Ovary (tissue), 9 donors: Measurements from ENCODE around the gene LRIG1. TPM values are rescaled to one million over a fixed set of nuclear protein-coding genes. Genes with fewer than 3 reads are reported as not detected.

Experiments
- DNase-seq, 5 donors: peaks; one replicate each; pipeline ENCODE4 v3.0.0-alpha.2; 2019 to 2020
- H3K27ac ChIP-seq, 2 donors: fragments of 200-600 bp; one replicate each; pipeline versions ENCODE4 v1.5.1 to v1.8.0; 2019 to 2022
- H3K27me3 ChIP-seq: fragments of 200-600 bp; one replicate; pipeline ENCODE4 v1.8.0; 2022
- H3K36me3 ChIP-seq: fragments of 200-600 bp; sonication (generic); one replicate; pipeline ENCODE4 v1.5.1; 2019
- H3K4me1 ChIP-seq: one replicate; pipeline ENCODE4 v1.8.1; 2013; ENCODE audit warnings: mild to moderate bottlenecking, moderate library complexity; ENCODE audit not compliant: insufficient read depth
- H3K4me3 ChIP-seq: fragments of 200-600 bp; sonication (generic); one replicate; pipeline ENCODE4 v1.5.1; 2017
- H3K9me3 ChIP-seq, 2 donors: fragments of 200-600 bp in 1 of 2; sonication (generic) in 1 of 2; one replicate each; pipeline versions ENCODE4 v1.5.1 to v1.8.1; 2013 to 2019; ENCODE audit warnings: mild to moderate bottlenecking in 1 of 2, moderate library complexity in 1 of 2
- CTCF ChIP-seq, 3 donors: fragments of 450-650 bp in 2 of 3; fragments of 200-600 bp in 1 of 3; IDR thresholded peaks; one replicate each; pipeline versions ENCODE4 v1.5.1 to v1.8.0; 2016 to 2022; ENCODE audit warnings: antibody characterized with exemption in 3 of 3, mild to moderate bottlenecking in 1 of 3
- EP300 ChIP-seq: sonication (generic); formaldehyde crosslinking; IDR thresholded peaks from one replicate; pipeline ENCODE4 v1.6.1; 2017; ENCODE audit warnings: antibody characterized with exemption
- POLR2A ChIP-seq: fragments of 450-650 bp; IDR thresholded peaks from one replicate; pipeline ENCODE4 v1.6.1; 2017; ENCODE audit warnings: antibody characterized with exemption, mild to moderate bottlenecking, moderate library complexity
- WGBS, 3 donors: extraction: QIAGEN DNeasy Blood & Tissue Kit in 1 of 3; methylation state at CpG; one replicate each; pipeline versions ENCODE4 v1.1.5 to v1.1.7; 2013 to 2017; 5-methylcytosine and 5-hydroxymethylcytosine counted together
- intact Hi-C, 4 donors: fragments of 100-400 bp; cut with DNase I; formaldehyde crosslinking; loops; one replicate each; pipeline versions ENCODE4 v1.11.0 to v1.15.1; 2022 to 2023
- polyA plus RNA-seq, 2 donors: library from polyadenylated mRNA; stranded (reverse); fragments of 200-250 nt in 1 of 2; fragments of 350-450 nt in 1 of 2; fragmentation: Illumina TruSeq in 1 of 2; extraction: RNeasy Lipid Tissue Mini Kit (QIAGEN cat#74804) in 1 of 2; gene quantifications; one replicate each; pipeline ENCODE4 v1.2.3, GENCODE V29; 2013 to 2014
- total RNA-seq, 7 donors: library from RNA; depleted of rRNA in 2 of 7; stranded (reverse); fragments of >200 nt in 2 of 7; fragmentation: NEBNext Ultra II Directional in 3 of 7; extraction: Animal tissue kit (Norgen Biotek cat#: 25700) in 3 of 7; gene quantifications; one replicate each; pipeline versions ENCODE4 v1.1.0 to v1.2.4, GENCODE V29; 2016 to 2023
- donor health status: DM: no; HTN: no; CAD: no; lungs with moderate emphysema.
- donor health status: DM: no; HTN: no; CAD: no.
- donor health status: Bipolar disorder and iron deficiency.
- donor health status: DM: yes; HTN: yes; CAD: no.
- donor health status: DM: no; HTN: no; CAD: no.
- donor health status: DM: yes; HTN: yes; CAD: no.

LRIG1 gene
- total and polyA plus RNA-seq, 9 donors: 29.1 to 64.8 (median 42.6) TPM

- WGBS, 3 donors: 53 to 61% (median 58%) methylated on average over 8 of the region's 8 CpGs
- intact Hi-C loops: no loop called here
- no peaks in the 10 kb centered on the region for H3K4me1 ChIP-seq
- H3K36me3 ChIP-seq: no peaks in the 10 kb centered on the region
- H3K27ac ChIP-seq: no peak overlapping the region
- H3K4me3 ChIP-seq: no peak overlapping the region
- no peaks in the 10 kb centered on the region for H3K9me3 ChIP-seq
- no peak for DNase-seq
- no peak for TF ChIP-seq CTCF (IDR thresholded peaks at IDR 0.05)
- TF ChIP-seq POLR2A: no peak
- no peak for TF ChIP-seq EP300
- H3K27me3 ChIP-seq: no peaks in the 10 kb centered on the region
These were observed 158.0 kb downstream of the LRIG1 start for GRCh38 chr3:66342717-66343356.

- 48 to 61% (median 52%) methylated on average over 3 of the region's 3 CpGs for WGBS, 3 donors
- intact Hi-C loops: no loop called here
- TF ChIP-seq POLR2A (no peak), CTCF (IDR thresholded peaks at IDR 0.05) (no peak), EP300 (no peak)
- H3K27me3 ChIP-seq: no peaks in the 10 kb centered on the region
- no peaks in the 10 kb centered on the region for H3K36me3 ChIP-seq
- no peak for DNase-seq
- no peaks in the 10 kb centered on the region for H3K4me1 ChIP-seq
- H3K27ac ChIP-seq: no peak overlapping the region
- H3K4me3 ChIP-seq: no peak overlapping the region
- H3K9me3 ChIP-seq: no peaks in the 10 kb centered on the region
These were observed 161.9 kb downstream of the LRIG1 start for GRCh38 chr3:66338927-66339326.

- WGBS, 3 donors: 22 to 29% (median 24%) methylated on average over 4 of the region's 4 CpGs
- H3K9me3 ChIP-seq: no peaks in the 10 kb centered on the region
- no peak overlapping the region for H3K27ac ChIP-seq
- no peak for DNase-seq
- no peaks in the 10 kb centered on the region for H3K27me3 ChIP-seq
- no peaks in the 10 kb centered on the region for H3K36me3 ChIP-seq
- no peak for TF ChIP-seq POLR2A
- no peak for TF ChIP-seq CTCF (IDR thresholded peaks at IDR 0.05)
- no peak for TF ChIP-seq EP300
- no peaks in the 10 kb centered on the region for H3K4me1 ChIP-seq
- intact Hi-C loops: no loop called here
- no peak overlapping the region for H3K4me3 ChIP-seq
These were observed 164.5 kb downstream of the LRIG1 start for GRCh38 chr3:66336333-66336766.

- no peak overlapping the region for H3K27ac ChIP-seq
- H3K4me3 ChIP-seq: no peak overlapping the region
- WGBS, 3 donors: 95 to 99% (median 97%) methylated on average over 2 of the region's 2 CpGs
- H3K27me3 ChIP-seq: no peaks in the 10 kb centered on the region
- H3K9me3 ChIP-seq: no peaks in the 10 kb centered on the region
- intact Hi-C loops: no loop called here
- DNase-seq: no peak
- no peak for TF ChIP-seq CTCF (IDR thresholded peaks at IDR 0.05)
- TF ChIP-seq EP300: no peak
- TF ChIP-seq POLR2A: no peak
- no peaks in the 10 kb centered on the region for H3K4me1 ChIP-seq
- H3K36me3 ChIP-seq: no peaks in the 10 kb centered on the region
These were observed 165.2 kb downstream of the LRIG1 start for GRCh38 chr3:66335671-66336070.
